ENCODE measurements around the gene VWA8. TPM values are rescaled to one million over a fixed set of nuclear protein-coding genes. Genes with fewer than 3 reads are reported as not detected.
"Not testable (repeated sequence)": the region's sequence is repeated elsewhere in the genome, so short reads cannot be mapped to it uniquely, and the experiment has no call there.

Gene VWA8
- total RNA-seq, 1 donor = 21.4 TPM

DNA sequence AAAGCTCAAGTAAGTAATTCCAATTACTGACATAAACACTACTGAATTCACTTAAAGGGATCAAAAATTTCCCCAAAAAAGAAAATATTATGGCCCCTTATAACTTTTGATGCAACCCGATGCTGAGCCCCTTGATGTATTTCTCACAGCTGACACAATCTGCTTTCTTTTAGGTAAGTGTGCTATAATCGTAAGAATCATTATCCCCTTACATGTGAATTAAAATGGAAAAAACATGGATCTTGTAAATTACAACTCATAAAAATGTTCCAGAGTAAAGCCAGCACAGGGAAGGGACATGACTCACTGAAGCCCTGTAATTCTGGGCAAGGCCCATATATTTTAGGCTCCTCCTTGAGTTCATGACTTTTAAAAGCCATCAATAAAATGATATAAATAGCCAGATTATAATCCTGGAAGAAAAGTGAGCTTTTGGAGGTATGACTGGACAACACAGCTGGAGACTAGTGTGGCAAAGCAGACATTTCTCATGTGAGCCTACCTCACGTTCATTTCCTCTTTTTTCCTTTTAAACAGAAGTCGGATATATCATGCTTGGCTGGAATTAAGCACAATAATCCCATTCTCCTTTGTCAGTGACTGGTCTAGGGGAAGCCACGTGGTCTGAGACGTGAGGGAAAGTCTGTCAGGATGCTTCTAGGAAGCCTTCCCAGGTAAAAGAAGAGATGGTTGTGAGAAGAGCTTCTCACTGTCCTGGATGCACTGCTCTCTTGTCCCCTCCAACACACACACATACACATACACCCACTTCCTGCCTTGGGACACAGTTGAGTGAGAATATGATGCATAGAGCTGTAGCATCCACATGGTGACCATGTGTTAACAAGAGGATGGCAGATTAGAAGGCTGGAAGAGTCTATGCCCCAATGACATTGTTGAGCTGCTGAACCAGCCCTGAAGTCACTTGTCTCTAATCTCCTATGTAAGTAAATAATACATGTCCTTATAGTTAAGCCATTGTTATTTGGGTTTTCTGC lies 338.2 kb downstream of the VWA8 start:
- Histone ChIP-seq H3K4me3 (ENCODE audit: insufficient read depth, low read length) (no peak overlapping the region), H2AFZ (ENCODE audit: low read length) (no peak overlapping the region), H3K27ac (ENCODE audit: low read depth, low read length) (peak overlapping the region; percentile 46)

DNA sequence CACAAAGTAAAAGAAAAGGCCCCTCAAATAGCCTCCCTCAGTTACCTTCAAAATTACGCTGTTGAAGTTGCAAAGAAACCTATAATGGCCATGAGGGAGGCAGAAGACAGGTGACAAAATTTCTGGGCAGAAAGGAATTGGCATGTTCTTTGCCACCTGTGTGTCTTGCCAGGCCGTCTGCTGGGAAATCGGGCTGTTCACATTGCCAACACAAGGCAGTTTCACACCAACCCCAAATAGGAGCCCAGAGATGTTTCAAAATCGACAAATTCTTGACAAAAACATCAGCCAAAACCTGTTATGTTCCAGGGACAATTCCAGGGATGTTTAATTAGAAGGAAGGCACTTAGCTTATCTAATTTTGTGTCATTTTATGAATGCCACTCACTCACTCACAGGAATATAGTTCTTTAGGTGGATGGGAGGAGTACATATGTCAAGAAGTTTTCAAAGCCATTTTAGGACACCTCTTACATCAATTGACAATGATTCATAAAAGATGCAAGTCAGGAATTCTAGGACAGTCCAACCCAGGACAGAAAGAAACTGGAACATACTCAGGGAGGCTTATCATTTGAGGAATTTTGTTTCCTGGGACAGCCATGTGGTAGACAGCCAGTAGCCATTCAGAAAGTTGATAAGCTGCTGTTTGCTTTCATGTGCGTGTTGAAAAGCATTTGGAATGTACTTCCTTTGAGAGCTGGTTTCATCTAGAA lies 339.0 kb downstream of the VWA8 start:
- Histone ChIP-seq H3K27ac (ENCODE audit: low read depth, low read length) (peak overlapping the region; percentile 46), H4K20me1 (ENCODE audit: insufficient read depth, low read length) (no peaks in the 10 kb centered on the region), H3K79me2 (ENCODE audit: insufficient read depth, low read length) (no peaks in the 10 kb centered on the region), H2AFZ (ENCODE audit: low read length) (no peak overlapping the region), H3K4me3 (ENCODE audit: insufficient read depth, low read length) (no peak overlapping the region), H3K4me2 (ENCODE audit: insufficient read depth, low read length) (no peak overlapping the region), H3K9me3 (ENCODE audit: low read depth, low read length) (no peaks in the 10 kb centered on the region), H3K36me3 (ENCODE audit: insufficient read depth, low read length) (no peaks in the 10 kb centered on the region), H3K27me3 (ENCODE audit: insufficient read depth, low read length) (no peaks in the 10 kb centered on the region), H3K4me1 (ENCODE audit: insufficient read depth, low read length) (peaks cover 12% of the 10 kb centered on the region)
- TF ChIP-seq, protein P1, sequence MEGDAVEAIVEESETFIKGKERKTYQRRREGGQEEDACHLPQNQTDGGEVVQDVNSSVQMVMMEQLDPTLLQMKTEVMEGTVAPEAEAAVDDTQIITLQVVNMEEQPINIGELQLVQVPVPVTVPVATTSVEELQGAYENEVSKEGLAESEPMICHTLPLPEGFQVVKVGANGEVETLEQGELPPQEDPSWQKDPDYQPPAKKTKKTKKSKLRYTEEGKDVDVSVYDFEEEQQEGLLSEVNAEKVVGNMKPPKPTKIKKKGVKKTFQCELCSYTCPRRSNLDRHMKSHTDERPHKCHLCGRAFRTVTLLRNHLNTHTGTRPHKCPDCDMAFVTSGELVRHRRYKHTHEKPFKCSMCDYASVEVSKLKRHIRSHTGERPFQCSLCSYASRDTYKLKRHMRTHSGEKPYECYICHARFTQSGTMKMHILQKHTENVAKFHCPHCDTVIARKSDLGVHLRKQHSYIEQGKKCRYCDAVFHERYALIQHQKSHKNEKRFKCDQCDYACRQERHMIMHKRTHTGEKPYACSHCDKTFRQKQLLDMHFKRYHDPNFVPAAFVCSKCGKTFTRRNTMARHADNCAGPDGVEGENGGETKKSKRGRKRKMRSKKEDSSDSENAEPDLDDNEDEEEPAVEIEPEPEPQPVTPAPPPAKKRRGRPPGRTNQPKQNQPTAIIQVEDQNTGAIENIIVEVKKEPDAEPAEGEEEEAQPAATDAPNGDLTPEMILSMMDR (IDR thresholded peaks at IDR 0.05; ENCODE audit: extremely low read depth, low read depth, low read length) = no peak
- DNase-seq (ENCODE audit: insufficient read length, low spot score, missing footprints) = no peak

More for the DNA sequence above, 338.2 kb downstream of the VWA8 start:
- no peaks in the 10 kb centered on the region for H3K79me2 ChIP-seq (ENCODE audit: insufficient read depth, low read length)
- H3K4me2 ChIP-seq (ENCODE audit: insufficient read depth, low read length) = no peak overlapping the region
- TF ChIP-seq, protein P1 (IDR thresholded peaks at IDR 0.05; ENCODE audit: extremely low read depth, low read depth, low read length) = no peak
- no peaks in the 10 kb centered on the region for H3K9me3 ChIP-seq (ENCODE audit: low read depth, low read length)
- DNase-seq (ENCODE audit: insufficient read length, low spot score, missing footprints) = peak; percentile 74
- peaks cover 12% of the 10 kb centered on the region for H3K4me1 ChIP-seq (ENCODE audit: insufficient read depth, low read length)
- H3K27me3 ChIP-seq (ENCODE audit: insufficient read depth, low read length) = no peaks in the 10 kb centered on the region
- H3K36me3 ChIP-seq (ENCODE audit: insufficient read depth, low read length) = no peaks in the 10 kb centered on the region
- no peaks in the 10 kb centered on the region for H4K20me1 ChIP-seq (ENCODE audit: insufficient read depth, low read length)

DNA sequence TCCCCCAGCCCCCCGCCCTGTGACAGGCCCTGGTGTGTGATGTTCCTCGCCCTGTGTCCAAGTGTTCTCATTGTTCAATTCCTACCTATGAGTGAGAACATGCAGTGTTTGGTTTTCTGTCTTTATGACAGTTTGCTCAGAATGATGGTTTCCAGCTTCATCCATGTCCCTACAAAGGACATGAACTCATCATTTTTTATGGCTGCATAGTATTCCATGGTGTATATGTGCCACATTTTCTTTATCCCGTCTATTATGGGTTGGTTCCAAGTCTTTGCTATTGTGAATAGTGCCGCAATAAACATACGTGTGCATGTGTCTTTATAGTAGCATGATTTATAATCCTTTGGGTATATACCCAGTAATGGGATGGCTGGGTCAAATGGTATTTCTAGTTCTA lies 343.3 kb downstream of the VWA8 start:
- H3K36me3 ChIP-seq (ENCODE audit: insufficient read depth, low read length); H3K79me2 ChIP-seq (ENCODE audit: insufficient read depth, low read length); H4K20me1 ChIP-seq (ENCODE audit: insufficient read depth, low read length); H3K27me3 ChIP-seq (ENCODE audit: insufficient read depth, low read length); DNase-seq (ENCODE audit: insufficient read length, low spot score, missing footprints); H3K9me3 ChIP-seq (ENCODE audit: low read depth, low read length); H3K4me3 ChIP-seq (ENCODE audit: insufficient read depth, low read length); H3K27ac ChIP-seq (ENCODE audit: low read depth, low read length); H3K4me2 ChIP-seq (ENCODE audit: insufficient read depth, low read length); H2AFZ ChIP-seq (ENCODE audit: low read length): not testable (repeated sequence)
- H3K4me1 ChIP-seq (ENCODE audit: insufficient read depth, low read length) = peaks cover 31% of the 10 kb centered on the region

DNA sequence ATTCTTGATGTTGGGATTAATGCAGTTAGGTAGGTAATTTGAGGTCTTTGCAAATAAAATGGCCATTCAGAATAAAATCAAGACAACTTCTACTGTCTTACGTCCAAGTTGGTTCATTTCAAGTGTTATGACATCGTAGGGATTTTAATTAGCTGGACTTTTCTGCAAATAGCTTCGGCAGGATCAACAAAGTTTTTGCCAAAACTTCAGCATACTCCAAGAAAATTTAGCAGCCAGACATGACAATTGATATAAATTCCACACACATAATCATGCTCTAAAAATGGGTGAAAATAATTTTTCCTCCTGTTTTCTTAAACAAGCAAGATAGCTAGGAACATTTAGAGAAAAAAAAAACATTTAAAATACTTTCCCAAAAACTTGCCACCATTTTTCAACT lies 344.8 kb downstream of the VWA8 start:
- Histone ChIP-seq H3K9me3 (ENCODE audit: low read depth, low read length) (no peaks in the 10 kb centered on the region), H3K27me3 (ENCODE audit: insufficient read depth, low read length) (no peaks in the 10 kb centered on the region), H3K79me2 (ENCODE audit: insufficient read depth, low read length) (no peaks in the 10 kb centered on the region), H4K20me1 (ENCODE audit: insufficient read depth, low read length) (no peaks in the 10 kb centered on the region), H3K4me1 (ENCODE audit: insufficient read depth, low read length) (peaks cover 22% of the 10 kb centered on the region), H2AFZ (ENCODE audit: low read length) (no peak overlapping the region), H3K4me2 (ENCODE audit: insufficient read depth, low read length) (no peak overlapping the region), H3K27ac (ENCODE audit: low read depth, low read length) (no peak overlapping the region), H3K4me3 (ENCODE audit: insufficient read depth, low read length) (no peak overlapping the region), H3K36me3 (ENCODE audit: insufficient read depth, low read length) (peaks cover 3% of the 10 kb centered on the region)
- TF ChIP-seq, protein P1 (IDR thresholded peaks at IDR 0.05; ENCODE audit: extremely low read depth, low read depth, low read length) = no peak
- no peak for DNase-seq (ENCODE audit: insufficient read length, low spot score, missing footprints)
